ENCODE measurements around the gene ELMO3. TPM values are rescaled to one million over a fixed set of nuclear protein-coding genes. Genes with fewer than 3 reads are reported as not detected.

ELMO3 gene
- total RNA-seq, 1 donor from 2014 or later, result not detected

DNA sequence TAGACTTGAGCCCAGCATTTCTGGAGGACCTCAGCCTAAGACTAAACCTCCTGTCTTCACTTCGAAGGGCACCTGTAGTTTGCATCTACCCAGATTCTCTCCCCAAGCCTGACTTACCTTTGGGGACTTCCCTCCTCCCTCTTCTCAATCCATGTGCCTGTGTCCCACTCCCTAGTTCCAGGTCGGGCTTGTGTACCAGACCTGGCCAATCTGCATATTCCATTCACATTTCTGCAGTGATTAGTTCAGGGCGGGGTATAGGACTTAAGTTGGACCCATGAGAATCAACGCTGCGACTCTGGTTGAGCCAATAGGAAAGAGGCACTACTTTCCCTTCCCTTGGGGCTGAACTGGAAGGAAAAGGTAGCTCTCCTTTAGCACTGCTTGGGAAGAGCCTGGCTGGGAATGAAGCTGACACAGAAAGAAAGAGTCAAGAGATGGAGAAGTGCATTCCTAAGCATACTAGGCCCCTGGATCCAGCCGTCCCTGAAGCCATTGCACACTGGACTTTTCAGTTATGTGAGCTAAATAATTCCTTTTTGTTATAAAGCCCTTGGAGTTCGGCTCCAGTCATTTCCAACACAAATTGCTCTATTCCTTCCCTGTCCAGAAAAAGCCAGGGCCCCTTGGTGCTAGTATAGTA lies 41.7 kb upstream of the ELMO3 start:
- intact Hi-C loops (cut with DNase I), result loop anchor here (5.0 kb wide), 2 partner anchors 130 to 160 kb away; partner anchors contain the start of gene CBFB
- H3K4me1 ChIP-seq, result peaks cover 0 to 21% of the 10 kb centered on the region in 2 donors

DNA sequence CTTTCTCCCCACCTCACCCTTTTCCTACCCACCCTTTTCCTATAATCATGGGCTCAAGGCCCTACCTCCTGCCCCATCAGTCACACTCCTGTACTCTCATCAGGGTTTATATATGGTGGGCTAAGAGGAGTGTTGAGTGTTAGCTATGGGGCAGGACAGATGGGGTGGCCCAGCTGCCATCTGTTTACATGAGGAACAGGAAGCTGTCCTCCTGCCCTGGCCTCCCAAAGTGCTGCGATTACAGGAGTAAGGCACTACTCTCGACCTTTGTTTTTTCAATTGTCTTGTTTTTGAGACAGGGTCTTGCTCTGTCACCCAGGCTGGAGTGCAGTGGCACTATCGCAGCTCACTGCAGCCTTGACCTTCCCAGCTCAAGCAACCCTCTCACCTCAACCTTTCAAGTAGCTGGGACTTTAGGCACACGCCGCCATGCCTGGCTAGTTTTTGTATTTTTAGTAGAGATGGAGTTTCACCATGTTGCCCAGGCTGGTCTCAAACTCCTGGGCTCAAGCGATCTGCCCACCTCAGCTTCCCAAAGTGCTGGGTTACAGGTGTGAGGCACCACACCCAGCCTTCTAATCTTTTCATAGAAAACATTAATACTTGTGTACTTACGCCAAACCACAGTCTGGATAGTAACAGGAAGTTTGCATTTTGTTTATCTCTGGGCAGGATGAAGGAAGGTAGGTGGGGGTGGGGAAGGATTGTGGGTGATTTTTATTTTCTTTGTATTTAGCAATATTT lies 40.9 kb upstream of the ELMO3 start:
- Histone ChIP-seq H3K27me3 (no peaks in the 10 kb centered on the region), H3K9me3 (no peaks in the 10 kb centered on the region), H3K27ac (peak overlapping the region in 1 of 2 donors; percentile 68), H3K4me1 (peaks cover 3 to 29% of the 10 kb centered on the region in 2 donors), H3K4me3 (no peak overlapping the region), H3K36me3 (no peaks in the 10 kb centered on the region)
- DNase-seq (ENCODE audit: low spot score in 2 of 2), result no peak
- TF ChIP-seq, protein P1, sequence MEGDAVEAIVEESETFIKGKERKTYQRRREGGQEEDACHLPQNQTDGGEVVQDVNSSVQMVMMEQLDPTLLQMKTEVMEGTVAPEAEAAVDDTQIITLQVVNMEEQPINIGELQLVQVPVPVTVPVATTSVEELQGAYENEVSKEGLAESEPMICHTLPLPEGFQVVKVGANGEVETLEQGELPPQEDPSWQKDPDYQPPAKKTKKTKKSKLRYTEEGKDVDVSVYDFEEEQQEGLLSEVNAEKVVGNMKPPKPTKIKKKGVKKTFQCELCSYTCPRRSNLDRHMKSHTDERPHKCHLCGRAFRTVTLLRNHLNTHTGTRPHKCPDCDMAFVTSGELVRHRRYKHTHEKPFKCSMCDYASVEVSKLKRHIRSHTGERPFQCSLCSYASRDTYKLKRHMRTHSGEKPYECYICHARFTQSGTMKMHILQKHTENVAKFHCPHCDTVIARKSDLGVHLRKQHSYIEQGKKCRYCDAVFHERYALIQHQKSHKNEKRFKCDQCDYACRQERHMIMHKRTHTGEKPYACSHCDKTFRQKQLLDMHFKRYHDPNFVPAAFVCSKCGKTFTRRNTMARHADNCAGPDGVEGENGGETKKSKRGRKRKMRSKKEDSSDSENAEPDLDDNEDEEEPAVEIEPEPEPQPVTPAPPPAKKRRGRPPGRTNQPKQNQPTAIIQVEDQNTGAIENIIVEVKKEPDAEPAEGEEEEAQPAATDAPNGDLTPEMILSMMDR (IDR thresholded peaks at IDR 0.05), result no peak
- intact Hi-C loops (cut with DNase I), result loop anchor here (5.0 kb wide), 2 partner anchors 131 to 161 kb away; partner anchors contain the start of gene CBFB

More for the DNA sequence above, 41.7 kb upstream of the ELMO3 start:
- Histone ChIP-seq H3K4me3 (no peak overlapping the region), H3K27me3 (no peaks in the 10 kb centered on the region), H3K36me3 (no peaks in the 10 kb centered on the region), H3K9me3 (no peaks in the 10 kb centered on the region), H3K27ac (no peak overlapping the region)
- DNase-seq (ENCODE audit: low spot score in 2 of 2), result no peak
- TF ChIP-seq, protein P1 (IDR thresholded peaks at IDR 0.05), result no peak

DNA sequence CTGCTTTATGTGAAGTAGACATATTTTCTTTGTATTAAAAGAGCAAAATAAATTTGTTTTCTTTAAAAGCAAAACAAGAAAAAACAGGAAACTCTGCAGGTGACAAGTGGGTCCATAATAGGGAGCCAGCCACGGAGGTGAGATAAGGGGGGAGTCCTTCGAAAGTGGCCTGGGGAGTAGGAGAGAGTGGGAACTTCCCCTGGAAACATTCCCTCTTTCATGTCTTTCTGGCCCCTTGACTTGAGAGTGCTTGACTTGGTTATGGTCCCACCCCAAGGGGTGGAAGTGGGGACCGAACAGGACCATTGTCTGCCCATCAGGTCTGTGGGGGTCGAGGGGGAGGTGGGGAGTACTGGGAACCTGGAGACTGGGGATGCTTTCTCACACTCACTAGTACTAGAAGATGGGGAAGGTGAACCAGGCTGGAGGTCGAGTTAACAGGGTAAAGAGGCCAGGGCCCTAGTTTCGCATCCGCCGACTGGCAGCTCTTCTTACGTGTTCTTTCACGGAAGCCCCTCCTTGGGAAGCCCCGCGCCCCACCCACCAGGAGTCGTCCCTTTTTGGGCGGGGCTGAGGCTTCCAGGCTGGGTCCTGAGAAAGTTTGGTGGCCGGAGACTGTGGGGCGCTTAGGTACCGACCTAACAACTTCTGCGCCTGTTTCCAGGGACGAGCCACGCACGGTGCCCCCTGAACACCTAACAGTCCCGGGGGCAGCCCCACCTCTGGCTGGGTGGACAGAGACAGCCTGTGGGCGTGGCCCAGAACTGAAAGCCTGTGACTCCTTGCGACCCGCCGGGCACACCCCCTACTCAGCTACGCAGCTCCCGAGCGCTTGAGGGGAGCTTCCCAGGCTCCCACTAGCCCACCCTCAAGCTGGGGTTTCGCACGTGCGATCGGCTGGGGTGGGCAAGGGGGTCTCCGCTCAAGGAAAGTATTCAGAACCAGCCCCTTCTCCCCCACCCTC lies 40.0 kb upstream of the ELMO3 start:
- TF ChIP-seq, protein P1 (IDR thresholded peaks at IDR 0.05), result no peak
- DNase-seq (ENCODE audit: low spot score in 2 of 2), result no peak
- Histone ChIP-seq H3K27ac (peak overlapping the region; percentile 68 to 80), H3K4me1 (peaks cover 9 to 38% of the 10 kb centered on the region in 2 donors), H3K4me3 (peak overlapping the region; percentile 82 to 89), H3K27me3 (no peaks in the 10 kb centered on the region), H3K36me3 (no peaks in the 10 kb centered on the region), H3K9me3 (no peaks in the 10 kb centered on the region)
- intact Hi-C loops (cut with DNase I), result loop anchor here (1.0 to 5.0 kb wide), 3 partner anchors 15 to 162 kb away; partner anchors contain the start of gene CBFB

DNA sequence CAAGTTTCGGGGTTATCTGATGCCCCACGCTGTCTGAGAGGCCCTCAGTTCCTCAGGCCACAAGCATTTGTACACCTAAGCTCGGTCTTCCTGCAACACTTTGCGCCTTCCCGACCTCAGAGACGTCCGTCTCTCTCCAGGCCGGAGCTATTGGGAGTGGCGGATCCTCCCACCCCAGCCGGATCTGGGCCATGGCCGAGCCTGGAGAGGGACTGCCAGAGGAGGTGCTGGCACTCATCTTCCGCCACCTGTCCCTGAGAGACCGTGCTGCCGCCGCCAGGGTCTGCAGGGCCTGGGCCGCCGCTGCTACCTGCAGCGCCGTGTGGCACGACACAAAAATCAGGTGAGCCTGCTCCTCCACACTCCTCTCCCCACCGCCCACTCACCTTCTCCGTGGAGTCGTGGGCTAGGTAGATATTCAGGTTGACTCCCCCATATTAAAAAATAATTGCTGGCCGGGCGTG lies 37.3 kb upstream of the ELMO3 start:
- no peaks in the 10 kb centered on the region for H3K36me3 ChIP-seq
- H3K27ac ChIP-seq, result no peak overlapping the region

More for the DNA sequence above, 37.3 kb upstream of the ELMO3 start:
- TF ChIP-seq, protein P1 (IDR thresholded peaks at IDR 0.05), result no peak
- intact Hi-C loops (cut with DNase I), result no loop called here
- Histone ChIP-seq H3K4me1 (peaks cover 21 to 41% of the 10 kb centered on the region in 2 donors), H3K9me3 (no peaks in the 10 kb centered on the region), H3K4me3 (peak overlapping the region; percentile 82 to 89), H3K27me3 (no peaks in the 10 kb centered on the region)
- no peak for DNase-seq (ENCODE audit: low spot score in 2 of 2)

Data from ascending aorta (tissue), 2 donors.